Measurements from ENCODE around the gene PLCXD3.

Gene PLCXD3

DNA sequence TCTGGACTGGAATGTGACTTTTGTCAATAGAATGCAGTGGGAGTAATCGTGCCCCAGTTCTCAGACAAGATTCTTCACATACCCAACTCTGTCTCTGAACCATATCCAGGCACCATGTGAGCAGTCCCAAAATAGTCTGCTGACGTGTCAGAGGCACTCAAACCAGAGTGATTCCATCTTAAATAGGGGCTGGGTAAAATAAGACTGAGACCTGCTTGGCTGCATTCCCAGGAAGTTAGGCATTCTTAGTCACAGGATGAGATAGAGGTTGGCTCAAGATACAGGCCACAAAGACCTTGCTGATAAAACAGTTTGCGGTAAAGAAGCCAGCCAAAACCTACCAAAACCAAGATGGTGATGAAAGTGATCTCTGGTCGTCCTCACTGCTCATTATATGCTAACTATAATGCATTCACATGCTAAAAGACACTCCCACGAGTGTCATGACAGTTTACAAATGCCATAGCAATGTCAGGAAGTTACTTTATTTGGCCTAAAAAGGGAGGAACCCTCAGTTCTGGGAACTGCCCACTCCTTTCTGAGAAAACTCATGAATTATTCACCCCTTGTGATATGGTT, 16.9 kb upstream of the PLCXD3 start:
- H3K9me3 ChIP-seq (ENCODE audit: low read depth, low read length): no peaks in the 10 kb centered on the region
- no peaks in the 10 kb centered on the region for H3K36me3 ChIP-seq (ENCODE audit: insufficient read depth, low read length)
- no peak overlapping the region for H3K9ac ChIP-seq (ENCODE audit: insufficient read length)
- H3K27ac ChIP-seq: no peak overlapping the region
- no peak overlapping the region for H3K4me3 ChIP-seq
- no peak for DNase-seq (ENCODE audit: low read depth, low spot score)
- TF ChIP-seq FOXP2 (optimal IDR thresholded peaks at IDR 0.05; ENCODE audit: control extremely low read depth, extremely low read length, insufficient read depth): no peak
- TF ChIP-seq EZH2 (IDR thresholded peaks at IDR 0.05): no peak

DNA sequence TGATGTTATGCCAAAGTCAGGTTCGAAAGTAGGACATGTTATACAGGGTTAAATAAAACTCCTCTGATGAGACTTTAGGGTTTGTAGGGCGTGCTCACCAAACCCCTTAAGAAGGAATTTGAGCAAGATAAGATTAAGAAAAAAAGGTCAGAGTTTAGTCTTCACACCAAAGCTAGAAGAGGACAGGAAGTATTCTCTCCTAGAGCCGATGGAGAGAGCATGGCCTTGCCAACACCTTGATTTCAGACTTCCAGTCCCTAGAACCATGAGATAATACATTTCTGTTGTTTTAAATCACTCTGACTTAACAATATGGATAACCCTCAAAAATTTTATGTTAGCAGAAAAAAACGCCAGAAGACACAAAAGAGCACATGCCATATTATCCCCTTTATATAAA, 16.3 kb upstream of the PLCXD3 start:
- H3K9me3 ChIP-seq (ENCODE audit: low read depth, low read length): no peaks in the 10 kb centered on the region
- H3K4me3 ChIP-seq: no peak overlapping the region
- no peak for DNase-seq (ENCODE audit: low read depth, low spot score)
- no peak overlapping the region for H3K9ac ChIP-seq (ENCODE audit: insufficient read length)
- H3K36me3 ChIP-seq (ENCODE audit: insufficient read depth, low read length): no peaks in the 10 kb centered on the region
- H3K27ac ChIP-seq: no peak overlapping the region
- no peak for TF ChIP-seq POLR2AphosphoS5 (IDR thresholded peaks at IDR 0.05; ENCODE audit: borderline replicate concordance, low read depth, low read length)
- TF ChIP-seq FOXP2 (optimal IDR thresholded peaks at IDR 0.05; ENCODE audit: control extremely low read depth, extremely low read length, insufficient read depth): no peak
- TF ChIP-seq EZH2 (IDR thresholded peaks at IDR 0.05): no peak

GRCh38 chr5:41524174-41524573, 13.8 kb upstream of the PLCXD3 start:
- no peak overlapping the region for H3K9ac ChIP-seq (ENCODE audit: insufficient read length)
- H3K9me3 ChIP-seq (ENCODE audit: low read depth, low read length): no peaks in the 10 kb centered on the region
- no peak for DNase-seq (ENCODE audit: low read depth, low spot score)
- TF ChIP-seq FOXP2 (optimal IDR thresholded peaks at IDR 0.05; ENCODE audit: control extremely low read depth, extremely low read length, insufficient read depth) (no peak), EZH2 (IDR thresholded peaks at IDR 0.05) (no peak), POLR2AphosphoS5 (IDR thresholded peaks at IDR 0.05; ENCODE audit: borderline replicate concordance, low read depth, low read length) (no peak)
- no peak overlapping the region for H3K27ac ChIP-seq
- H3K4me3 ChIP-seq: no peak overlapping the region
- no peaks in the 10 kb centered on the region for H3K36me3 ChIP-seq (ENCODE audit: insufficient read depth, low read length)

DNA sequence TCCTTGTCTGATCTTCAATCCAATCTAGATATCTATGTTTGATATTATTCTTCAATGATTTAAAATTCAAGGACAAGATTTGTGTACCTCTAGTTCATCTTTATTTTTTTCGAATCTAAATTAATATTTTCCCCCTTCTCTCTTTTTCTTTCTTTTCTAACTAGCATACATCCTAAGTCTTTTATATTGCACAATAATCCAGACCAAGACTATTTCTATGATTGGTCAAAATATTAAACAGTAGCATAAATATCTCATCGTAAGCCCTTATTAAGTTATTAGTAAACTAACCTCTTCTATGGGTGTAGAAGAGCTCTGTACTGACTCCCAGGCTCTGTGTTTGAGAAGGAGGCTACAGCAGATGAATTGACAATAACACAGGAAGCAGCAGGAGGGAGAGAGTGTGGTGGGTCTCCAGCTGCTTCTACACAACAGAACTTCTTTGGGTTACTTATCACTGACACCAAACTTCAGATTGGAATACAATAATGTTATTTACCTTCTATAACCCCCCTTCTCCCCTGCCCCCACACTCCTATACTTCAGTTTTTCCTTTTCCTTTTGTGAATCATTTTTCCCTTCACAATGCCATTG, 11.9 kb upstream of the PLCXD3 start:
- H3K36me3 ChIP-seq (ENCODE audit: insufficient read depth, low read length): no peaks in the 10 kb centered on the region
- TF ChIP-seq POLR2AphosphoS5 (IDR thresholded peaks at IDR 0.05; ENCODE audit: borderline replicate concordance, low read depth, low read length) (no peak), FOXP2 (optimal IDR thresholded peaks at IDR 0.05; ENCODE audit: control extremely low read depth, extremely low read length, insufficient read depth) (no peak), EZH2 (IDR thresholded peaks at IDR 0.05) (no peak)
- no peak overlapping the region for H3K27ac ChIP-seq
- no peak overlapping the region for H3K4me3 ChIP-seq
- H3K9ac ChIP-seq (ENCODE audit: insufficient read length): no peak overlapping the region
- no peak for DNase-seq (ENCODE audit: low read depth, low spot score)
- no peaks in the 10 kb centered on the region for H3K9me3 ChIP-seq (ENCODE audit: low read depth, low read length)

DNA sequence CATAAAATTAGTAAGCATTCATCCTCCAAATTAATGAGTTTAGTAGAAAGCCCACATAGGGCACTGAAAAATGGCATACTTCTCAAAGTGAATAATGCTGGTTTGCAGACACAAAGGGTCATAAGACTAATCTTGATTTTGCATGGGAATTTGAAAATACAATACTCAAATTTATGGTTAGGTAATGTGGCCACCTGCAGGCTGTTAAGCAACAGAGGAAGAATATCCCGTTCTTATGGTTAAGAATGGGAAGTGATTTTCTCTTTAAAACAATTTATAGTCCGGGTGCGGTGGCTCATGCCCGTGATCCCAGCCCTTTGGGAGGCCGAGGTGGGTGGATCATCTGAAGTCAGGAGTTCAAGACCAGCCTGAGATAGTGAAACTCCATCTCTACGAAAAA, 9.4 kb upstream of the PLCXD3 start:
- Histone ChIP-seq H3K4me3 (no peak overlapping the region), H3K27ac (no peak overlapping the region), H3K9ac (ENCODE audit: insufficient read length) (no peak overlapping the region), H3K9me3 (ENCODE audit: low read depth, low read length) (no peaks in the 10 kb centered on the region), H3K36me3 (ENCODE audit: insufficient read depth, low read length) (no peaks in the 10 kb centered on the region)
- TF ChIP-seq EZH2 (IDR thresholded peaks at IDR 0.05) (no peak), FOXP2 (optimal IDR thresholded peaks at IDR 0.05; ENCODE audit: control extremely low read depth, extremely low read length, insufficient read depth) (no peak), POLR2AphosphoS5 (IDR thresholded peaks at IDR 0.05; ENCODE audit: borderline replicate concordance, low read depth, low read length) (no peak)
- no peak for DNase-seq (ENCODE audit: low read depth, low spot score)

DNA sequence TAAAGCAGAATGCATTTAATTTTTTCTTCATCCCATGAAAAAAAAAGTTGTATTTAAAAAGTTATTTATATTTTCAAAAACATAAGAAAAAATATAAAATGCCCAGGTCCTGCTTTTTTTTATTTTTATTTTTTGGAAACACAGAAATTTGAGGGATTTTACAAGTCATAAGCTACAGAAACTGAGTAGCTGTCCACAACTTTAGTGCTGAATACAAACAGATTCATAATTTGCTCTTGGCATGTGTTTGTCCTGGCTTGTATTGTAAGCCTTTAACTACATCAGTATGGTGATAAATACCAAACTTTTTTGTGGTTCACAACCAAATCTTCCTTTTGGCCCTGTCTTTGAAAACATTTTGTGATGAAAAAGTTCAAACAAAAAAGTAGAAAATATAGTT, 7.5 kb upstream of the PLCXD3 start:
- no peak overlapping the region for H3K9ac ChIP-seq (ENCODE audit: insufficient read length)
- TF ChIP-seq EZH2 (IDR thresholded peaks at IDR 0.05) (no peak), POLR2AphosphoS5 (IDR thresholded peaks at IDR 0.05; ENCODE audit: borderline replicate concordance, low read depth, low read length) (no peak), FOXP2 (optimal IDR thresholded peaks at IDR 0.05; ENCODE audit: control extremely low read depth, extremely low read length, insufficient read depth) (no peak)
- H3K36me3 ChIP-seq (ENCODE audit: insufficient read depth, low read length): no peaks in the 10 kb centered on the region
- H3K27ac ChIP-seq: no peak overlapping the region
- DNase-seq (ENCODE audit: low read depth, low spot score): no peak
- H3K9me3 ChIP-seq (ENCODE audit: low read depth, low read length): no peaks in the 10 kb centered on the region
- no peak overlapping the region for H3K4me3 ChIP-seq

DNA sequence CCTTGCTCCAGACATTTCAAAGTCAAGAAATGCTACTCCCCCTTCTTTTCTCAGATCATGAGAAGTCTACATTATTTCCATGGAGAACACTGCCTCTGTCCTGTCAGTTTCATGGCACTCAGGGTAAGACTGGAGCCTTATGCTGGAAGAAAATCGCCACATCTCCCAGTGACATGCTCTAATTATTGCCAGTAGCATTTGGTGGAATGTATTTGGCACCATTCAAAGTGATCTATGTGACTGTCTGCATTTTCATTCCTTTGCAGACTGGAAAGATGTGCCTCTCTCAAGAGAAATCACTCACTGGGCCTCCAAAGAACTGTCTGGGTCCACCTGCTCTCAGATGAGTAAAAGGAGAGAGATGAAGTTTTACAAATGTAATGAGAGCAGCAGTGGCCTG, 840 bp upstream of the PLCXD3 start:
- Histone ChIP-seq H3K9ac (ENCODE audit: insufficient read length) (no peak overlapping the region), H3K4me3 (peak overlapping the region; percentile 85), H3K36me3 (ENCODE audit: insufficient read depth, low read length) (no peaks in the 10 kb centered on the region), H3K27ac (no peak overlapping the region), H3K9me3 (ENCODE audit: low read depth, low read length) (no peaks in the 10 kb centered on the region)
- no peak for TF ChIP-seq EZH2 (IDR thresholded peaks at IDR 0.05)
- TF ChIP-seq FOXP2 (optimal IDR thresholded peaks at IDR 0.05; ENCODE audit: control extremely low read depth, extremely low read length, insufficient read depth): no peak
- TF ChIP-seq POLR2AphosphoS5 (IDR thresholded peaks at IDR 0.05; ENCODE audit: borderline replicate concordance, low read depth, low read length): no peak
- DNase-seq (ENCODE audit: low read depth, low spot score): no peak

- no peak for TF ChIP-seq POLR2AphosphoS5 (IDR thresholded peaks at IDR 0.05; ENCODE audit: borderline replicate concordance, low read depth, low read length)
- no peak for TF ChIP-seq EZH2 (IDR thresholded peaks at IDR 0.05)
- TF ChIP-seq FOXP2 (optimal IDR thresholded peaks at IDR 0.05; ENCODE audit: control extremely low read depth, extremely low read length, insufficient read depth): no peak
- Histone ChIP-seq H3K4me3 (peak overlapping the region; percentile 85), H3K27ac (no peak overlapping the region), H3K9ac (ENCODE audit: insufficient read length) (no peak overlapping the region), H3K36me3 (ENCODE audit: insufficient read depth, low read length) (no peaks in the 10 kb centered on the region), H3K9me3 (ENCODE audit: low read depth, low read length) (no peaks in the 10 kb centered on the region)
- no peak for DNase-seq (ENCODE audit: low read depth, low spot score)
Measured at GRCh38 chr5:41509399-41510175, 814 bp downstream of the PLCXD3 start.

Measured in SK-N-MC (cell line).